ENCODE measurements around the gene TRIM26. TPM values are rescaled to one million over a fixed set of nuclear protein-coding genes. Genes with fewer than 3 reads are reported as not detected.
A peak's percentile ranks its signal among the peaks of the same experiment; 100 is the strongest.

TRIM26 gene
- polyA plus RNA-seq, 1 donor from 2014 or later: 70.6 TPM

- Mint-ChIP-seq H3K36me3 (peaks cover 1% of the 10 kb centered on the region), H3K27ac (no peak overlapping the region), H3K9me3 (peaks cover 4 to 14% (median 12%) of the 10 kb centered on the region in 3 donors)
These were observed 6.0 kb upstream of the TRIM26 start for GRCh38 chr6:30219244-30219643.

GRCh38 chr6:30216096-30216495, 2.9 kb upstream of the TRIM26 start:
- Mint-ChIP-seq H3K9me3 (no peaks in the 10 kb centered on the region), H3K27ac (peak overlapping the region in 2 of 3 donors; percentile 49 to 98), H3K36me3 (peaks cover 2% of the 10 kb centered on the region), H3K27me3 (no peaks in the 10 kb centered on the region), H3K4me3 (peak overlapping the region in 2 of 4 donors; percentile 78 to 98), H3K4me1 (peaks cover 28 to 34% (median 31%) of the 10 kb centered on the region in 3 donors)

More at GRCh38 chr6:30219244-30219643, 6.0 kb upstream of the TRIM26 start:
- peaks cover 6 to 18% (median 12%) of the 10 kb centered on the region in 3 donors for H3K4me1 Mint-ChIP-seq
- peak overlapping the region in 1 of 4 donors; percentile 10 for H3K4me3 Mint-ChIP-seq
- no peaks in the 10 kb centered on the region for H3K27me3 Mint-ChIP-seq

GRCh38 chr6:30214657-30214982, 1.4 kb upstream of the TRIM26 start:
- H3K4me1 Mint-ChIP-seq: peaks cover 39 to 46% (median 43%) of the 10 kb centered on the region in 3 donors
- peak overlapping the region; percentile 98 to 99 (median 99) for H3K27ac Mint-ChIP-seq
- H3K9me3 Mint-ChIP-seq: no peaks in the 10 kb centered on the region
- H3K27me3 Mint-ChIP-seq: no peaks in the 10 kb centered on the region
- H3K4me3 Mint-ChIP-seq: peak overlapping the region; percentile 96 to 99 (median 98)
- peaks cover 2% of the 10 kb centered on the region for H3K36me3 Mint-ChIP-seq

- Mint-ChIP-seq H3K27me3 (no peaks in the 10 kb centered on the region), H3K4me3 (peak overlapping the region; percentile 96 to 99 (median 98)), H3K27ac (peak overlapping the region; percentile 98 to 99 (median 99)), H3K4me1 (peaks cover 37 to 45% (median 41%) of the 10 kb centered on the region in 3 donors), H3K9me3 (no peaks in the 10 kb centered on the region), H3K36me3 (peaks cover 2% of the 10 kb centered on the region)
These were observed 901 bp upstream of the TRIM26 start for GRCh38 chr6:30213957-30214656.

GRCh38 chr6:30213667-30213956, 406 bp upstream of the TRIM26 start:
- Mint-ChIP-seq H3K27ac (peak overlapping the region; percentile 98 to 99 (median 99)), H3K4me1 (peaks cover 41 to 48% (median 44%) of the 10 kb centered on the region in 3 donors)

GRCh38 chr6:30211899-30212298, 1.3 kb downstream of the TRIM26 start:
- H3K4me1 Mint-ChIP-seq: peaks cover 53 to 63% (median 58%) of the 10 kb centered on the region in 3 donors
- no peaks in the 10 kb centered on the region for H3K27me3 Mint-ChIP-seq
- H3K4me3 Mint-ChIP-seq: peak overlapping the region; percentile 96 to 99 (median 98)
- peaks cover 2% of the 10 kb centered on the region for H3K36me3 Mint-ChIP-seq
- H3K27ac Mint-ChIP-seq: peak overlapping the region; percentile 42 to 99 (median 98)
- H3K9me3 Mint-ChIP-seq: no peaks in the 10 kb centered on the region

More at GRCh38 chr6:30213667-30213956, 406 bp upstream of the TRIM26 start:
- H3K36me3 Mint-ChIP-seq: peaks cover 2% of the 10 kb centered on the region
- peak overlapping the region; percentile 96 to 99 (median 98) for H3K4me3 Mint-ChIP-seq
- H3K9me3 Mint-ChIP-seq: no peaks in the 10 kb centered on the region
- H3K27me3 Mint-ChIP-seq: no peaks in the 10 kb centered on the region

- H3K9me3 Mint-ChIP-seq: no peaks in the 10 kb centered on the region
- no peaks in the 10 kb centered on the region for H3K27me3 Mint-ChIP-seq
- peaks cover 58 to 68% (median 62%) of the 10 kb centered on the region in 3 donors for H3K4me1 Mint-ChIP-seq
- peaks cover 2% of the 10 kb centered on the region for H3K36me3 Mint-ChIP-seq
- H3K4me3 Mint-ChIP-seq: peak overlapping the region; percentile 96 to 99 (median 98)
- H3K27ac Mint-ChIP-seq: peak overlapping the region in 2 of 3 donors; percentile 8 to 99
These were observed 1.9 kb downstream of the TRIM26 start for GRCh38 chr6:30211306-30211705.

GRCh38 chr6:30207619-30208295, 5.4 kb downstream of the TRIM26 start:
- peak overlapping the region in 2 of 3 donors; percentile 30 to 68 for H3K27ac Mint-ChIP-seq
- H3K4me3 Mint-ChIP-seq: peak overlapping the region in 2 of 4 donors; percentile 13 to 45
- H3K27me3 Mint-ChIP-seq: no peaks in the 10 kb centered on the region
- H3K9me3 Mint-ChIP-seq: no peaks in the 10 kb centered on the region
- H3K4me1 Mint-ChIP-seq: peaks cover 50 to 72% (median 63%) of the 10 kb centered on the region in 3 donors
- peaks cover 3% of the 10 kb centered on the region for H3K36me3 Mint-ChIP-seq

- Mint-ChIP-seq H3K4me1 (peaks cover 49 to 70% (median 65%) of the 10 kb centered on the region in 3 donors), H3K27me3 (no peaks in the 10 kb centered on the region), H3K27ac (peak overlapping the region in 1 of 3 donors; percentile 47), H3K4me3 (peak overlapping the region in 3 of 4 donors; percentile 55 to 81 (median 76)), H3K9me3 (no peaks in the 10 kb centered on the region), H3K36me3 (peaks cover 3% of the 10 kb centered on the region)
These were observed 6.2 kb downstream of the TRIM26 start for GRCh38 chr6:30206799-30207618.

GRCh38 chr6:30206152-30206551, 7.1 kb downstream of the TRIM26 start:
- Mint-ChIP-seq H3K9me3 (no peaks in the 10 kb centered on the region), H3K27me3 (no peaks in the 10 kb centered on the region), H3K36me3 (peaks cover 3% of the 10 kb centered on the region), H3K4me3 (peak overlapping the region in 3 of 4 donors; percentile 4 to 83 (median 55)), H3K27ac (peak overlapping the region in 2 of 3 donors; percentile 47 to 87), H3K4me1 (peaks cover 45 to 68% (median 61%) of the 10 kb centered on the region in 3 donors)

GRCh38 chr6:30204116-30204515, 9.1 kb downstream of the TRIM26 start:
- Mint-ChIP-seq H3K36me3 (peaks cover 3% of the 10 kb centered on the region), H3K27me3 (no peaks in the 10 kb centered on the region), H3K4me3 (no peak overlapping the region), H3K4me1 (peaks cover 42 to 66% (median 55%) of the 10 kb centered on the region in 3 donors), H3K9me3 (no peaks in the 10 kb centered on the region), H3K27ac (peak overlapping the region in 1 of 3 donors; percentile 64)

GRCh38 chr6:30202366-30202765, 10.8 kb downstream of the TRIM26 start:
- peak overlapping the region in 2 of 3 donors; percentile 37 to 53 for H3K27ac Mint-ChIP-seq
- no peak overlapping the region for H3K4me3 Mint-ChIP-seq
- H3K27me3 Mint-ChIP-seq: no peaks in the 10 kb centered on the region
- peaks cover 4% of the 10 kb centered on the region for H3K36me3 Mint-ChIP-seq
- H3K9me3 Mint-ChIP-seq: no peaks in the 10 kb centered on the region
- H3K4me1 Mint-ChIP-seq: peaks cover 30 to 51% (median 39%) of the 10 kb centered on the region in 3 donors

- Mint-ChIP-seq H3K4me1 (peaks cover 17 to 37% (median 29%) of the 10 kb centered on the region in 3 donors), H3K36me3 (peaks cover 5% of the 10 kb centered on the region), H3K27ac (peak overlapping the region; percentile 2 to 79 (median 74)), H3K4me3 (peak overlapping the region in 3 of 4 donors; percentile 19 to 53 (median 52)), H3K27me3 (no peaks in the 10 kb centered on the region), H3K9me3 (no peaks in the 10 kb centered on the region)
These were observed 12.5 kb downstream of the TRIM26 start for GRCh38 chr6:30200551-30201281.

All from IgD-negative memory B cell (primary cell).